Measurements from ENCODE around the gene RGS10.

GRCh38 chr10:119470920-119471702 is 71.4 kb downstream of the RGS10 start:
- TF ChIP-seq CTCF (IDR thresholded peaks at IDR 0.05) (no peak), POLR2AphosphoS5 (IDR thresholded peaks at IDR 0.05) (no peak), POLR2A (IDR thresholded peaks at IDR 0.05) (no peak)

All from sigmoid colon (tissue), 4 donors.